H1 (cell line): ENCODE results near the gene IRF5.

Experiments used
- CREB1 ChIP-seq: IDR thresholded peaks from 2 replicates; pipeline ENCODE4 v1.6.1; 2012; ENCODE audit warnings: inconsistent platforms
- EZH2 ChIP-seq: fragments of 200-600 bp; sonication (generic); IDR thresholded peaks from 2 replicates; pipeline ENCODE4 v1.7.1; 2012; ENCODE audit warnings: low read depth, mild to moderate bottlenecking, moderate library complexity, low read length, inconsistent platforms; ENCODE audit not compliant: severe bottlenecking
- SAP30 ChIP-seq: fragments of 300-600 bp; sonication (generic); IDR thresholded peaks from 2 replicates; pipeline ENCODE4 v1.7.1; 2012; ENCODE audit warnings: low read length, moderate library complexity, mild to moderate bottlenecking, inconsistent platforms; ENCODE audit not compliant: insufficient read depth, insufficient replicate concordance
- SP1 ChIP-seq: IDR thresholded peaks from 2 replicates; pipeline ENCODE4 v1.6.1; 2011; ENCODE audit warnings: low read depth, low read length
- TF ChIP-seq, protein P1 (sequence below), 3 experiments: IDR thresholded peaks; 1 replicate in 2 of 3; 2 replicates in 1 of 3; pipeline versions ENCODE4 v1.5.1 to v1.6.1; 2011; ENCODE audit warnings: low read length in 3 of 3, mild to moderate bottlenecking in 3 of 3, inconsistent platforms in 2 of 3, low read depth in 1 of 3, moderate library complexity in 1 of 3; ENCODE audit not compliant: insufficient read depth in 1 of 3; ENCODE audit errors: control extremely low read depth in 1 of 3

DNA sequence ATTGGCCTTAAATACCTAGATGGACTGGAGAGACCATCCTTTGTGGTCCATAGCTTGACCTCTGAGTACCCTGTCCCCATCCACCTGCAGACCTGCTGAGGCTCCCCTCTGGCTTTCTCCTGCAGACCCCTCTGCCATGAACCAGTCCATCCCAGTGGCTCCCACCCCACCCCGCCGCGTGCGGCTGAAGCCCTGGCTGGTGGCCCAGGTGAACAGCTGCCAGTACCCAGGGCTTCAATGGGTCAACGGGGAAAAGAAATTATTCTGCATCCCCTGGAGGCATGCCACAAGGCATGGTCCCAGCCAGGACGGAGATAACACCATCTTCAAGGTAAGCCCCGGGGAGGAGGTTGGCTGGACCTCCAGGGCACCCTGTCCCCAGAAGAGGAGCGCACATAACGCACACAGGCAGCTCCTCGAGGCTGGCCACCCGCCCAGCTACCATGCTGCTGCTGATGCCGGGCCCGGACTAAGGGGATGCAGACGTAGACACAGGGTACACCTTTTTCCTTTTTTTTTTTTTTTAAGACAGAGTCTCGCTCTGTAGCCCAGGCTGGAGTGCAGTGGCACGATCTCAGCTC, 4.3 kb downstream of the IRF5 start:
- TF ChIP-seq CREB1 (no peak), SP1 (no peak), EZH2 (no peak), SAP30 (no peak)
- TF ChIP-seq, protein P1, sequence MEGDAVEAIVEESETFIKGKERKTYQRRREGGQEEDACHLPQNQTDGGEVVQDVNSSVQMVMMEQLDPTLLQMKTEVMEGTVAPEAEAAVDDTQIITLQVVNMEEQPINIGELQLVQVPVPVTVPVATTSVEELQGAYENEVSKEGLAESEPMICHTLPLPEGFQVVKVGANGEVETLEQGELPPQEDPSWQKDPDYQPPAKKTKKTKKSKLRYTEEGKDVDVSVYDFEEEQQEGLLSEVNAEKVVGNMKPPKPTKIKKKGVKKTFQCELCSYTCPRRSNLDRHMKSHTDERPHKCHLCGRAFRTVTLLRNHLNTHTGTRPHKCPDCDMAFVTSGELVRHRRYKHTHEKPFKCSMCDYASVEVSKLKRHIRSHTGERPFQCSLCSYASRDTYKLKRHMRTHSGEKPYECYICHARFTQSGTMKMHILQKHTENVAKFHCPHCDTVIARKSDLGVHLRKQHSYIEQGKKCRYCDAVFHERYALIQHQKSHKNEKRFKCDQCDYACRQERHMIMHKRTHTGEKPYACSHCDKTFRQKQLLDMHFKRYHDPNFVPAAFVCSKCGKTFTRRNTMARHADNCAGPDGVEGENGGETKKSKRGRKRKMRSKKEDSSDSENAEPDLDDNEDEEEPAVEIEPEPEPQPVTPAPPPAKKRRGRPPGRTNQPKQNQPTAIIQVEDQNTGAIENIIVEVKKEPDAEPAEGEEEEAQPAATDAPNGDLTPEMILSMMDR (IDR thresholded peaks at IDR 0.05; ENCODE audit: control extremely low read depth in 1 of 3, insufficient read depth in 1 of 3, low read depth in 1 of 3, low read length in 3 of 3), result no peak
